HCT116 (cell line): ENCODE data around the gene RABGEF1. TPM values are rescaled to one million over a fixed set of nuclear protein-coding genes. Genes with fewer than 3 reads are reported as not detected.
"Not testable (repeated sequence)": the region's sequence is repeated elsewhere in the genome, so short reads cannot be mapped to it uniquely, and the experiment has no call there.

Source experiments
- ATAC-seq: fragments of 200-7000 bp; cut with Tn5 transposase; 2 replicates; pipeline ENCODE4 v1.9.1; 2020; ENCODE audit warnings: mild to moderate bottlenecking, moderate library complexity
- BruUV-seq: library from RNA; stranded (reverse); fragments of 400-500 nt; replicated peaks from 2 replicates; lab custom pipeline; 2021; lab: Mats Ljungman, UMichigan
- CTCF ChIA-PET: fragments of 300-600 bp; sonication (Branson Sonifier 250); formaldehyde crosslinking; loops from one replicate; lab custom pipeline; 2021; ENCODE audit warnings: antibody characterized with exemption; lab: Charles Lee
- POLR2A ChIA-PET: fragments of 300-600, 350-600 bp; sonication (Branson Sonifier 250); formaldehyde crosslinking; loops from one replicate; lab custom pipeline; 2021; ENCODE audit warnings: antibody characterized with exemption; lab: Charles Lee
- RAD21 ChIA-PET, 2 experiments: fragments of 300-600 bp; sonication (Branson Sonifier 250); formaldehyde crosslinking; loops; one replicate each; lab custom pipeline; 2023; ENCODE audit warnings: low total read pairs in 2 of 2; ENCODE audit not compliant: uncharacterized antibody in 2 of 2, unreplicated experiment in 2 of 2, low non-redundant PET in 1 of 2; lab: Charles Lee
- DNase-seq: peaks from one replicate; pipeline ENCODE4 v3.0.0-alpha.2; 2010; ENCODE audit warnings: low read depth, low spot score
- H2AFZ ChIP-seq: fragments of 200-600 bp; shearing (Covaris generic), sonication (generic); 2 replicates; pipeline ENCODE4 v1.6.1; 2017; ENCODE audit warnings: low read depth, mixed run types, mixed read lengths, antibody characterized with exemption, low read length; ENCODE audit not compliant: poor library complexity, severe bottlenecking
- H3K27ac ChIP-seq: 2 replicates; pipeline ENCODE4 v1.5.1; 2012; ENCODE audit warnings: low read depth, low read length
- H3K27me3 ChIP-seq: fragments of 200-600 bp; sonication (generic); 2 replicates; pipeline ENCODE4 v1.6.1; 2016; ENCODE audit warnings: mixed run types, low read length, mixed read lengths; ENCODE audit not compliant: insufficient read depth
- H3K36me3 ChIP-seq, 2 experiments: fragments of 200-500 bp in 1 of 2; fragments of 200-600 bp in 1 of 2; sonication (Bioruptor generic) in 1 of 2; sonication (generic) in 1 of 2; 2 replicates each; pipeline versions ENCODE4 v1.5.1 to v1.6.1; 2014 to 2016; ENCODE audit warnings: low read length in 2 of 2, inconsistent platforms in 1 of 2, mixed read lengths in 1 of 2, mixed run types in 1 of 2; ENCODE audit not compliant: insufficient read depth in 2 of 2, control insufficient read depth in 1 of 2
- H3K4me1 ChIP-seq, 2 experiments: fragments of 200-600 bp in 1 of 2; sonication (generic) in 1 of 2; 2 replicates each; pipeline versions ENCODE4 v1.5.1 to v1.6.1; 2012 to 2017; ENCODE audit warnings: low read length in 2 of 2, inconsistent platforms in 1 of 2, mild to moderate bottlenecking in 1 of 2, mixed read lengths in 1 of 2, mixed run types in 1 of 2, moderate library complexity in 1 of 2; ENCODE audit not compliant: insufficient read depth in 2 of 2, control insufficient read depth in 1 of 2
- H3K4me2 ChIP-seq: fragments of 200-600 bp; sonication (generic); 2 replicates; pipeline ENCODE4 v1.6.1; 2017; ENCODE audit warnings: mixed run types, low read length, mixed read lengths
- H3K4me3 ChIP-seq, 2 experiments: fragments of 200-600 bp in 1 of 2; sonication (generic) in 1 of 2; replicated peaks in 1 of 2; 2 replicates each; pipeline ENCODE4 v1.5.1; 2011 to 2016; ENCODE audit warnings: low read length in 2 of 2, control low read depth in 1 of 2, low read depth in 1 of 2, mild to moderate bottlenecking in 1 of 2, mixed read lengths in 1 of 2, mixed run types in 1 of 2
- H3K79me2 ChIP-seq: fragments of 200-600 bp; sonication (generic); 2 replicates; pipeline ENCODE4 v1.6.1; 2017; ENCODE audit warnings: mild to moderate bottlenecking, mixed run types, low read length, moderate library complexity, mixed read lengths; ENCODE audit not compliant: insufficient read depth
- H3K9ac ChIP-seq: fragments of 200-600 bp; sonication (generic); 2 replicates; pipeline ENCODE4 v1.6.1; 2016; ENCODE audit warnings: low read length, mixed read lengths
- H3K9me2 ChIP-seq: fragments of 200-600 bp; sonication (generic), shearing (Covaris generic); 2 replicates; pipeline ENCODE4 v1.6.1; 2017; ENCODE audit warnings: mixed run types, mild to moderate bottlenecking, moderate library complexity; ENCODE audit not compliant: insufficient read depth
- H3K9me3 ChIP-seq, 2 experiments: fragments of 200-500 bp in 1 of 2; fragments of 200-600 bp in 1 of 2; sonication (Bioruptor generic) in 1 of 2; sonication (generic) in 1 of 2; 2 replicates each; pipeline ENCODE4 v1.6.1; 2014 to 2017; ENCODE audit warnings: low read length in 2 of 2, mixed read lengths in 2 of 2, inconsistent platforms in 1 of 2, low read depth in 1 of 2, mild to moderate bottlenecking in 1 of 2, mixed run types in 1 of 2, moderate library complexity in 1 of 2; ENCODE audit not compliant: control insufficient read depth in 1 of 2, insufficient read depth in 1 of 2
- H4K20me1 ChIP-seq: fragments of 200-600 bp; sonication (generic), shearing (Covaris generic); 2 replicates; pipeline ENCODE4 v1.6.1; 2017; ENCODE audit warnings: mixed run types, mild to moderate bottlenecking, moderate library complexity; ENCODE audit not compliant: insufficient read depth
- ELF1 ChIP-seq: IDR thresholded peaks from 2 replicates; pipeline ENCODE4 v1.6.1; 2012; ENCODE audit warnings: low read depth, borderline replicate concordance
- FOSL1 ChIP-seq: IDR thresholded peaks from 2 replicates; pipeline ENCODE4 v1.6.1; 2012; ENCODE audit warnings: low read depth
- POLR2AphosphoS5 ChIP-seq: IDR thresholded peaks from 2 replicates; pipeline ENCODE4 v1.6.1; 2011; ENCODE audit warnings: mild to moderate bottlenecking, low read depth, low read length, moderate library complexity
- RAD21 ChIP-seq: IDR thresholded peaks from 2 replicates; pipeline ENCODE4 v1.6.1; 2012; ENCODE audit warnings: low read depth, mild to moderate bottlenecking
- SP1 ChIP-seq: IDR thresholded peaks from 2 replicates; pipeline ENCODE4 v1.6.1; 2012; ENCODE audit warnings: low read depth
- YY1 ChIP-seq: IDR thresholded peaks from 2 replicates; pipeline ENCODE4 v1.6.1; 2011; ENCODE audit warnings: low read length, low read depth, moderate library complexity, mild to moderate bottlenecking; ENCODE audit not compliant: insufficient replicate concordance; ENCODE audit errors: extremely low read depth
- ZBTB33 ChIP-seq: IDR thresholded peaks from 2 replicates; pipeline ENCODE4 v1.6.1; 2011; ENCODE audit warnings: mild to moderate bottlenecking, low read length, moderate library complexity; ENCODE audit not compliant: insufficient replicate concordance; ENCODE audit errors: extremely low read depth
- ZFX ChIP-seq: fragments of 450-650 bp; IDR thresholded peaks from 2 replicates; pipeline ENCODE4 v1.6.1; 2017
- intact Hi-C: fragments of 100-400 bp; cut with micrococcal nuclease; formaldehyde crosslinking; loops from 2 replicates; pipeline ENCODE4 v1.10.0; 2022
- total RNA-seq: library from RNA; stranded (reverse); gene quantifications from one replicate; pipeline ENCODE4 v1.2.1, GENCODE V29; 2021; ENCODE audit not compliant: unreplicated experiment

Gene RABGEF1
- total RNA-seq, 1 experiment from 2014 or later: 22.9 TPM

GRCh38 chr7:66740980-66741709 lies 612 bp downstream of the RABGEF1 start:
- CTCF ChIA-PET, H3K9me2 ChIP-seq, H4K20me1 ChIP-seq, H3K36me3 ChIP-seq, H2AFZ ChIP-seq, H3K9me3 ChIP-seq: not testable (repeated sequence)
- POLR2A ChIA-PET: interaction anchor here (0.6 to 1.8 kb wide), 5 partner anchors 13 to 112 kb away, joined by 3 to 5 read pairs (median 3); partner anchors contain the start of gene KCTD7
- H3K4me3 ChIP-seq: peak overlapping the region; percentile 88 to 95
- intact Hi-C loops: loop anchor here (5.0 kb wide), 1 partner anchor 89 kb away; no protein-coding TSS in a partner anchor
- peak overlapping the region; percentile 79 for H3K4me2 ChIP-seq
- peak; percentile 55; the same call in 1 of the 2 replicates for TF ChIP-seq ZFX
- TF ChIP-seq RAD21: peak; percentile 26
- TF ChIP-seq, all 23 proteins: peak for 2; not testable (repeated sequence) for 21
- TSS peak; percentile 61 for BruUV-seq
- RAD21 ChIA-PET, DNase-seq, H3K27me3 ChIP-seq: not testable (repeated sequence)
- Histone ChIP-seq H3K4me1 (peaks cover 0 to 16% of the 10 kb centered on the region in 2 experiments; a peak in 2 of 4 replicates), H3K9ac (peak overlapping the region; percentile 93), H3K79me2 (peaks cover 64% of the 10 kb centered on the region), H3K27ac (peak overlapping the region; percentile 90)
- ATAC-seq: peak; percentile 56

GRCh38 chr7:66741710-66742049 lies 1.1 kb downstream of the RABGEF1 start:
- RAD21 ChIA-PET: no interaction called here
- no peaks in the 10 kb centered on the region for H3K27me3 ChIP-seq
- peak overlapping the region; percentile 90; the same call in 1 of the 2 replicates for H3K27ac ChIP-seq
- no peak for TF ChIP-seq SP1
- TF ChIP-seq YY1: no peak
- no peak for TF ChIP-seq FOSL1
- TF ChIP-seq POLR2AphosphoS5: no peak
- no peak for TF ChIP-seq ELF1
- TF ChIP-seq ZBTB33: no peak
- TF ChIP-seq RAD21: no peak
- TF ChIP-seq, all 23 proteins: peak for 0
- Histone ChIP-seq H3K9me3 (no peaks in the 10 kb centered on the region), H3K9me2 (no peaks in the 10 kb centered on the region), H3K79me2 (peaks cover 68% of the 10 kb centered on the region), H3K4me1 (peaks cover 0 to 16% of the 10 kb centered on the region in 2 experiments; a peak in 2 of 4 replicates), H3K9ac (peak overlapping the region; percentile 93), H2AFZ (no peak overlapping the region), H3K4me2 (peak overlapping the region; percentile 79), H3K36me3 (no peaks in the 10 kb centered on the region), H4K20me1 (no peaks in the 10 kb centered on the region), H3K4me3 (peak overlapping the region; percentile 88 to 95)
- intact Hi-C loops: loop anchor here (5.0 kb wide), 1 partner anchor 89 kb away; no protein-coding TSS in a partner anchor
- ATAC-seq (no peak), DNase-seq (no peak)
- POLR2A ChIA-PET: interaction anchor here (1.3 to 1.8 kb wide), 2 partner anchors 13 to 103 kb away, joined by 3 to 5 read pairs; no protein-coding TSS in a partner anchor
- CTCF ChIA-PET: no interaction called here
- no TSS peak for BruUV-seq

- H2AFZ ChIP-seq, DNase-seq, H4K20me1 ChIP-seq, H3K27ac ChIP-seq, RAD21 ChIA-PET, CTCF ChIA-PET, H3K9me3 ChIP-seq, POLR2A ChIA-PET, H3K9me2 ChIP-seq, BruUV-seq, H3K36me3 ChIP-seq, H3K27me3 ChIP-seq, ATAC-seq: not testable (repeated sequence)
- H3K4me2 ChIP-seq: peak overlapping the region; percentile 79
- H3K4me1 ChIP-seq: peaks cover 0 to 16% of the 10 kb centered on the region in 2 experiments; a peak in 2 of 4 replicates
- intact Hi-C loops: loop anchor here (5.0 kb wide), 1 partner anchor 90 kb away; no protein-coding TSS in a partner anchor
- H3K4me3 ChIP-seq: peak overlapping the region; percentile 88 to 95
- peaks cover 75% of the 10 kb centered on the region for H3K79me2 ChIP-seq
- peak overlapping the region; percentile 30 for H3K9ac ChIP-seq
Observed at GRCh38 chr7:66742298-66742697, 1.8 kb downstream of the RABGEF1 start.
